ENCODE measurements around the gene MBP.

MBP gene

GRCh38 chr18:77101410-77102258, 30.9 kb downstream of the MBP start:
- no peak overlapping the region for H3K27ac ChIP-seq
- TF ChIP-seq, protein P1, sequence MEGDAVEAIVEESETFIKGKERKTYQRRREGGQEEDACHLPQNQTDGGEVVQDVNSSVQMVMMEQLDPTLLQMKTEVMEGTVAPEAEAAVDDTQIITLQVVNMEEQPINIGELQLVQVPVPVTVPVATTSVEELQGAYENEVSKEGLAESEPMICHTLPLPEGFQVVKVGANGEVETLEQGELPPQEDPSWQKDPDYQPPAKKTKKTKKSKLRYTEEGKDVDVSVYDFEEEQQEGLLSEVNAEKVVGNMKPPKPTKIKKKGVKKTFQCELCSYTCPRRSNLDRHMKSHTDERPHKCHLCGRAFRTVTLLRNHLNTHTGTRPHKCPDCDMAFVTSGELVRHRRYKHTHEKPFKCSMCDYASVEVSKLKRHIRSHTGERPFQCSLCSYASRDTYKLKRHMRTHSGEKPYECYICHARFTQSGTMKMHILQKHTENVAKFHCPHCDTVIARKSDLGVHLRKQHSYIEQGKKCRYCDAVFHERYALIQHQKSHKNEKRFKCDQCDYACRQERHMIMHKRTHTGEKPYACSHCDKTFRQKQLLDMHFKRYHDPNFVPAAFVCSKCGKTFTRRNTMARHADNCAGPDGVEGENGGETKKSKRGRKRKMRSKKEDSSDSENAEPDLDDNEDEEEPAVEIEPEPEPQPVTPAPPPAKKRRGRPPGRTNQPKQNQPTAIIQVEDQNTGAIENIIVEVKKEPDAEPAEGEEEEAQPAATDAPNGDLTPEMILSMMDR (conservative IDR thresholded peaks at IDR 0.05) = no peak

GRCh38 chr18:77100751-77101355, 31.7 kb downstream of the MBP start:
- TF ChIP-seq, protein P1 (conservative IDR thresholded peaks at IDR 0.05) = no peak
- H3K27ac ChIP-seq = no peak overlapping the region

GRCh38 chr18:77099485-77100370, 32.9 kb downstream of the MBP start:
- TF ChIP-seq, protein P1 (conservative IDR thresholded peaks at IDR 0.05) = no peak

GRCh38 chr18:77098538-77099174, 33.9 kb downstream of the MBP start:
- no peak overlapping the region; the same call in 1 of the 2 replicates for H3K27ac ChIP-seq

More at GRCh38 chr18:77099485-77100370, 32.9 kb downstream of the MBP start:
- H3K27ac ChIP-seq = no peak overlapping the region

DNA sequence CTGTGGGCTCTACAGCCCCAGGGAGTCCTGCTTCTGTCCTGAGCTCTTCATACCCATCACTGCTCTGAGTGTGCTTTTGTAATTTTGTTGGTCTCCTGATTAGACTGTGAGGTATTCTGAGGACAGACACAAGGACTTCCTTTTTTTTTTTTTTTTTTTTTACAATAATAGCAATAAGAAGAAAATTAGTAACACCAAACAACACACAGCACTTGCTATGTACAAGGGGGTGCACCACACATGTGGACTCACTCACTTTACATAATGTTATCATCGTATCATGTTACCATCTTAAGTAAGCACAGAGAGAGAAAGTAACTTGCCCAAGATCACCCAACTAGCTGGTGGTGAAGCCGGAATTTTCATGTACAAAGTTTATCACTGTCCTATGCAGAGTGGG, 34.6 kb downstream of the MBP start:
- no peak overlapping the region; the same call in 1 of the 2 replicates for H3K27ac ChIP-seq
- TF ChIP-seq, protein P1 (conservative IDR thresholded peaks at IDR 0.05) = no peak

More at GRCh38 chr18:77098538-77099174, 33.9 kb downstream of the MBP start:
- TF ChIP-seq, protein P1 (conservative IDR thresholded peaks at IDR 0.05) = no peak

DNA sequence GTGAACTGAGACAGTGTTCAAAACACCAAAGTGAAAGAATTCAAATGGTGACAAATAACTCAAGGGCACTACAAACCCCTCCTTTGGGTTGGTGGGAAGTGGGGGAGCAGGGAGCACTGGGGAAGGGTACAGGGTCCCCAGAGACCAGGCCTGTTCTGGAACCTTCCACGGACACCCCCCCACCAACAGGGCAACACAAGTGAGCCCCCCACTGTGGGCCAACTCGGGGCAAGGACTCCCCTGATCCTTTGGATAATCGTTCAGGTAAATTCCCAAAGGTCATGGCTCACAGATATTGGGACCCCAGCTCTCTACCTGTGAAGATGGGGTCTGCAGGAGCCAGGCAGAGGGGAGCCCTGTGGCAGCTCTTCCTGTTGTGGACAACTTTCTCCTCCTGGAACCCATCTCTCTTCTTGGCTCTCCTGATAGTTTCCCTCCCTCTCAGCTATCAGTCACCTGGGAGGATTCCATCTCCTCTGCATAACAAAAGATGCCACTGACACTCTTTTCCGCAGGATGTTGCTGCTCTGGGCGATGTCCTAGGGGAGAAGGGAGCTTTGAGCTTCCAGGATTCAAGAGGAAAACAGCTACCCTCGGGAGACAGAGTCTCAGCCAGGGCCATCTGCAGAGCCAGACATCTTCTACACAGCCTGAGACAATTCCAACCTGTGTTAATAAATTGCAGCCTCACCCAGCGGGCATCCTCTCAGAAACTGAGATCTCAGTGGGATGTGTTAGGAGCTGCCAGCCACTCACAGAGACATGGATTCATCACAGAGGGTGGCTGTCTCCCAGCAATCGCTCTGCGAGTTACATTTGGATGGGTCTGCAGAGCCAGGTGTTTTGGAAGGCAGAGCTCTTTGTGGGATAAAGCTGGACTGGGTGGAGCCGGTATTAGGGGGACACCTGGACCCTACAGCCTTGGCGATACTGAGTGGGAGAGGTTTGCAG, 35.4 kb downstream of the MBP start:
- no peak overlapping the region for H3K27ac ChIP-seq

More for the DNA sequence above, 35.4 kb downstream of the MBP start:
- TF ChIP-seq, protein P1 (conservative IDR thresholded peaks at IDR 0.05) = no peak
